Thymus (tissue), 11 donors: ENCODE results near the gene ANKS4B. TPM values are rescaled to one million over a fixed set of nuclear protein-coding genes. Genes with fewer than 3 reads are reported as not detected.
"Not testable (repeated sequence)": the region's sequence is repeated elsewhere in the genome, so short reads cannot be mapped to it uniquely, and the experiment has no call there.

ENCODE experiments used
- DNase-seq, 9 donors: peaks; one replicate each; pipeline ENCODE4 v3.0.0-alpha.2; 2013; ENCODE audit warnings: low spot score in 9 of 9, low read depth in 6 of 9, missing footprints in 1 of 9
- H3K27ac ChIP-seq, 2 donors: one replicate each; pipeline ENCODE4 v1.5.1; 2013; ENCODE audit warnings: control low read depth in 1 of 2, low read depth in 1 of 2, low read length in 1 of 2, mild to moderate bottlenecking in 1 of 2, moderate library complexity in 1 of 2
- H3K27me3 ChIP-seq, 2 donors: one replicate each; pipeline ENCODE4 v1.5.1; 2013; ENCODE audit warnings: low read length in 1 of 2; ENCODE audit not compliant: control insufficient read depth in 2 of 2, insufficient read depth in 1 of 2
- H3K36me3 ChIP-seq, 2 donors: one replicate each; pipeline ENCODE4 v1.5.1; 2013; ENCODE audit warnings: low read length in 1 of 2, mild to moderate bottlenecking in 1 of 2, moderate library complexity in 1 of 2; ENCODE audit not compliant: control insufficient read depth in 2 of 2, insufficient read depth in 2 of 2
- H3K4me1 ChIP-seq, 2 donors: one replicate each; pipeline ENCODE4 v1.5.1; 2013; ENCODE audit warnings: low read length in 2 of 2; ENCODE audit not compliant: control insufficient read depth in 2 of 2, insufficient read depth in 2 of 2
- H3K4me3 ChIP-seq, 2 donors: one replicate each; pipeline ENCODE4 v1.5.1; 2013; ENCODE audit warnings: low read length in 2 of 2, control low read depth in 1 of 2, mild to moderate bottlenecking in 1 of 2
- H3K9me3 ChIP-seq, 2 donors: one replicate each; pipeline ENCODE4 v1.5.1; 2013; ENCODE audit warnings: low read length in 1 of 2, mild to moderate bottlenecking in 1 of 2; ENCODE audit not compliant: control insufficient read depth in 2 of 2, insufficient read depth in 1 of 2
- WGBS: extraction: QIAGEN DNeasy Blood & Tissue Kit; methylation state at CpG from one replicate; pipeline ENCODE4 v1.1.7; 2013; 5-methylcytosine and 5-hydroxymethylcytosine counted together
- polyA plus RNA-seq: library from polyadenylated mRNA; stranded (reverse); fragments of 200-250 nt; gene quantifications from one replicate; pipeline ENCODE4 v1.2.3, GENCODE V29; 2013
- total RNA-seq: library from RNA; stranded (reverse); fragments of 120-200 nt; gene quantifications from one replicate; pipeline ENCODE4 v1.2.4, GENCODE V29; 2013
- donor health status: healthy.

Gene ANKS4B
- total and polyA plus RNA-seq, 2 donors = under 0.01 to 0.02 TPM

- no peaks in the 10 kb centered on the region for H3K4me1 ChIP-seq
- no peaks in the 10 kb centered on the region for H3K36me3 ChIP-seq
- no peaks in the 10 kb centered on the region for H3K27me3 ChIP-seq
- H3K27ac ChIP-seq = no peak overlapping the region
- H3K9me3 ChIP-seq = no peaks in the 10 kb centered on the region
- no peak for DNase-seq
- WGBS = 92% methylated on average over 1 of the region's 1 CpG
- H3K4me3 ChIP-seq = no peak overlapping the region
These were observed 40.5 kb upstream of the ANKS4B start for GRCh38 chr16:21192991-21193390.

- H3K4me1 ChIP-seq = no peaks in the 10 kb centered on the region
- no peaks in the 10 kb centered on the region for H3K36me3 ChIP-seq
- DNase-seq = no peak
- H3K9me3 ChIP-seq = no peaks in the 10 kb centered on the region
- H3K27me3 ChIP-seq = no peaks in the 10 kb centered on the region
- 71% methylated on average over 6 of the region's 6 CpGs for WGBS
- no peak overlapping the region for H3K4me3 ChIP-seq
- H3K27ac ChIP-seq = no peak overlapping the region
These were observed 38.7 kb upstream of the ANKS4B start for GRCh38 chr16:21194771-21195301.

- WGBS = 96% methylated on average over 8 of the region's 8 CpGs
- H3K27ac ChIP-seq, H3K4me3 ChIP-seq, DNase-seq, H3K9me3 ChIP-seq, H3K27me3 ChIP-seq, H3K36me3 ChIP-seq, H3K4me1 ChIP-seq: not testable (repeated sequence)
These were observed 38.2 kb upstream of the ANKS4B start for GRCh38 chr16:21195330-21195729.

DNA sequence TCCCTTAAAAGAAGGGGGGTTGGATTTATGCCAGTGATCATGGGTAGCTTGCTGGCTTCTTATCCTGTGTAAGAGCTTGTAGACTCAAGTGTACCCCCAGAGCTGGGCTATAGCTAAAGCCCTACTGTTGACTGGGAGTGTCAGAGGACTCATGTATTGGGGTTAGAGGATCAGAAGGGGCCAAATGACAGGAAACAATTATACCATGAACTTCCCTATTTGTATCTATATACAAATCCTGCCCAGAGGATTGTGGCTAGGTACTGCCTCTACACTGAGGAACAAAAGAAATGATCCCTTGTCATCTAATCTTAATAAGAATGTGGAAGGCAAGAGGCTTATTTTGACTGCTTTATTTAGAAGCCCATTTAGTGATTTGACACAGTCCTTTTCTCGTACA is 36.4 kb upstream of the ANKS4B start:
- Histone ChIP-seq H3K9me3 (no peaks in the 10 kb centered on the region), H3K36me3 (no peaks in the 10 kb centered on the region), H3K27me3 (no peaks in the 10 kb centered on the region), H3K4me1 (no peaks in the 10 kb centered on the region), H3K27ac (no peak overlapping the region), H3K4me3 (no peak overlapping the region)
- no peak for DNase-seq
- WGBS = 39% methylated on average over 1 of the region's 1 CpG

GRCh38 chr16:21197621-21198020 is 35.9 kb upstream of the ANKS4B start:
- Histone ChIP-seq H3K36me3 (no peaks in the 10 kb centered on the region), H3K27ac (no peak overlapping the region), H3K9me3 (no peaks in the 10 kb centered on the region), H3K4me3 (no peak overlapping the region), H3K27me3 (no peaks in the 10 kb centered on the region), H3K4me1 (no peaks in the 10 kb centered on the region)
- no peak for DNase-seq
- WGBS = 88% methylated on average over 3 of the region's 3 CpGs

- H3K9me3 ChIP-seq = no peaks in the 10 kb centered on the region
- WGBS = 91% methylated on average over 5 of the region's 5 CpGs
- H3K27me3 ChIP-seq = no peaks in the 10 kb centered on the region
- no peak overlapping the region for H3K27ac ChIP-seq
- H3K4me3 ChIP-seq = no peak overlapping the region
- no peaks in the 10 kb centered on the region for H3K36me3 ChIP-seq
- no peak for DNase-seq
- no peaks in the 10 kb centered on the region for H3K4me1 ChIP-seq
These were observed 33.8 kb upstream of the ANKS4B start for GRCh38 chr16:21199607-21200218.

DNA sequence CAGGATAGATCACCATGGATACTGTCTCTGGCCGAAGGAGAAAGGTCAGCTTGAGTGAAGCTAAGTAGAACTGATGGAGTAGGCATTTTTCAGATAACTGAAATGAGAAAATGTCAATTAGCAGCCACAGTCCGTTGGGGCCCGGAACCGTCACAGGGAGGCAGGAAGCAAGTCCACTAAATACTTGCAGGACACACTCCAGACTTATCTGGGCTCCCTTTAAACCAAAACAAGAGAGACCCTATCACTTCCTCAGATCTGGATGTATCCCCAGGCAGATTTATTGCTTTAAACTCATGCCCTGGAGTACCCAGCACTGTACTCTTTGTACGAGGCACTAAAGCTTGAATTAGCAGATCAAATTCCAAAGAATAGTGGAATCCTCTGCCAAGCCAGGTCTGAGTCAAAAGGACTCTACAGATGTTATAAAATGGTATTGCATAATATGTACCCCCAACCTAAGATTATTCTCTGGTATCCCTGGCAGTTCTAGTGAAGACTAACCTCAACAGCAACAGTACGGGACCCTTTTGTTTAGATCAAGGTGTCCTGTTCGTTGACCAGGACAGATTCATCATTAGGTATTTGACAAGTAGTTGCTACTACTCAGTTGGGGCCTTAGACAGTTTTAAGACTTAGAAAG is 30.2 kb upstream of the ANKS4B start:
- Histone ChIP-seq H3K36me3 (no peaks in the 10 kb centered on the region), H3K27me3 (no peaks in the 10 kb centered on the region), H3K27ac (no peak overlapping the region), H3K9me3 (no peaks in the 10 kb centered on the region), H3K4me3 (no peak overlapping the region), H3K4me1 (no peaks in the 10 kb centered on the region)
- DNase-seq = no peak
- WGBS = 73% methylated on average over 7 of the region's 7 CpGs

DNA sequence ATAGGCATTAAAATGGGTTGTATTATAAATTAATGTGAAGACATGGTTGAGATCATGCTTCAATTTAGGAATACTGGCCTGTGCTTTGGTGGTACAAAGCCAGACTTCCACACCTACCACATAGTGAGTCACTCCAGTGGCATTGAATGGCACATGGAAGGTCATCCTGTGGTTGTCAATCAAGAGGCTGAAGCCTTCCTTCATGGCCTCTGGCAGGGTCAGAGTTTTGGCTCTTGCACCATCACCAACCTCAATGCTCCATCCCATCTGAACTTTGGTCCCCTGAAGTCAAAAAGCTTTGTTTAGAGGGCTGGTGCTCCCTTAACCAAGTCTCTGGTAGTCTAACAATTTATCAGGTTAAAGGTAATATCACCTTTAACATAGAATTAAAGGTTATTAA is 28.2 kb upstream of the ANKS4B start:
- Histone ChIP-seq H3K27me3 (no peaks in the 10 kb centered on the region), H3K27ac (no peak overlapping the region), H3K4me3 (no peak overlapping the region), H3K9me3 (no peaks in the 10 kb centered on the region), H3K36me3 (no peaks in the 10 kb centered on the region), H3K4me1 (no peaks in the 10 kb centered on the region)
- DNase-seq = no peak

DNA sequence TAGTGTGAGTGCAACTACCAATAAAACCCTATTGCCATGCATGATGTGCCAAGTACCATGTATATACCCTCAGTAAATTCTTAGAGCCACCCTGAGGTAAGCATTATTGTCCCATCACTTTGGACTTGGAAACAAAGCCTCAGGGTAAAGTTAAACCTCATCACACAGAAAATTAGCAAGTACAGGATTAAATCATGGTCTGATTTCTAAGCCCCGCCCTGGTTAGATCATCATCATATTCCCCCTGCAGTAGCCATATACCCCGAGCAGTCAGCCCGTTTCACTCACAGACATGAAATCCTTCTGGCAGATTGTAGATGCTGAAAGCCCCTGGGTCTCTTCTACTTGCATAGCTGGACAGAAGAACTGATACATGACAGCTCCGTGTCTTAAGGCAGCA is 26.9 kb upstream of the ANKS4B start:
- Histone ChIP-seq H3K4me1 (no peaks in the 10 kb centered on the region), H3K27me3 (peaks cover 0 to 2% of the 10 kb centered on the region in 2 donors), H3K36me3 (no peaks in the 10 kb centered on the region), H3K27ac (no peak overlapping the region), H3K4me3 (no peak overlapping the region), H3K9me3 (no peaks in the 10 kb centered on the region)
- no peak for DNase-seq
- WGBS = 95% methylated on average over 4 of the region's 4 CpGs
